Osteoblast (primary cell): ENCODE data around the gene SMARCD2. TPM values are rescaled to one million over a fixed set of nuclear protein-coding genes. Genes with fewer than 3 reads are reported as not detected.
"Not testable (repeated sequence)": the region's sequence is repeated elsewhere in the genome, so short reads cannot be mapped to it uniquely, and the experiment has no call there.

Experiments used
- DNase-seq: peaks from one replicate; pipeline ENCODE4 v3.0.0; 2011; ENCODE audit warnings: low spot score, mixed read lengths; ENCODE audit not compliant: insufficient read length; ENCODE audit errors: missing footprints
- H2AFZ ChIP-seq: 2 replicates; pipeline ENCODE4 v1.6.0; 2011; ENCODE audit warnings: mild to moderate bottlenecking, low read length
- H3K27ac ChIP-seq: 2 replicates; pipeline ENCODE4 v1.5.1; 2011; ENCODE audit warnings: mild to moderate bottlenecking, low read depth, low read length, moderate library complexity
- H3K27me3 ChIP-seq: 2 replicates; pipeline ENCODE4 v1.6.0; 2012; ENCODE audit warnings: mild to moderate bottlenecking, control low read depth, inconsistent platforms, low read length, moderate library complexity; ENCODE audit not compliant: insufficient read depth
- H3K36me3 ChIP-seq: 2 replicates; pipeline ENCODE4 v1.5.1; 2011; ENCODE audit warnings: mild to moderate bottlenecking, low read length, control low read depth, moderate library complexity; ENCODE audit not compliant: insufficient read depth
- H3K4me1 ChIP-seq: 2 replicates; pipeline ENCODE4 v1.5.1; 2011; ENCODE audit warnings: mild to moderate bottlenecking, low read length, control low read depth, moderate library complexity; ENCODE audit not compliant: insufficient read depth
- H3K4me2 ChIP-seq: 2 replicates; pipeline ENCODE4 v1.6.0; 2011; ENCODE audit warnings: mild to moderate bottlenecking, low read length; ENCODE audit not compliant: insufficient read depth
- H3K4me3 ChIP-seq: fragments of 200-600 bp; sonication (generic); 3 replicates; pipeline ENCODE4 v1.5.1; 2012; ENCODE audit warnings: mild to moderate bottlenecking, low read length, inconsistent platforms; ENCODE audit not compliant: insufficient read depth
- H3K79me2 ChIP-seq: 2 replicates; pipeline ENCODE4 v1.6.0; 2012; ENCODE audit warnings: mild to moderate bottlenecking, low read length, control low read depth, inconsistent platforms; ENCODE audit not compliant: insufficient read depth
- H3K9me3 ChIP-seq: 2 replicates; pipeline ENCODE4 v1.5.1; 2011; ENCODE audit warnings: low read depth, low read length, control low read depth
- H4K20me1 ChIP-seq: 2 replicates; pipeline ENCODE4 v1.6.0; 2012; ENCODE audit warnings: mild to moderate bottlenecking, low read length, control low read depth; ENCODE audit not compliant: insufficient read depth
- total RNA-seq: library from RNA; depleted of rRNA; stranded (reverse); fragments of >200 nt; gene quantifications from 2 replicates; pipeline ENCODE4 v1.2.3, GENCODE V29; 2012
- TF ChIP-seq, protein P1 (sequence below): IDR thresholded peaks from 2 replicates; pipeline ENCODE4 v1.5.1; 2011; ENCODE audit warnings: mild to moderate bottlenecking, low read depth, low read length, moderate library complexity; ENCODE audit errors: extremely low read depth

SMARCD2 gene
- total RNA-seq, result 53.9 and 54.8 TPM in 2 replicates

DNA sequence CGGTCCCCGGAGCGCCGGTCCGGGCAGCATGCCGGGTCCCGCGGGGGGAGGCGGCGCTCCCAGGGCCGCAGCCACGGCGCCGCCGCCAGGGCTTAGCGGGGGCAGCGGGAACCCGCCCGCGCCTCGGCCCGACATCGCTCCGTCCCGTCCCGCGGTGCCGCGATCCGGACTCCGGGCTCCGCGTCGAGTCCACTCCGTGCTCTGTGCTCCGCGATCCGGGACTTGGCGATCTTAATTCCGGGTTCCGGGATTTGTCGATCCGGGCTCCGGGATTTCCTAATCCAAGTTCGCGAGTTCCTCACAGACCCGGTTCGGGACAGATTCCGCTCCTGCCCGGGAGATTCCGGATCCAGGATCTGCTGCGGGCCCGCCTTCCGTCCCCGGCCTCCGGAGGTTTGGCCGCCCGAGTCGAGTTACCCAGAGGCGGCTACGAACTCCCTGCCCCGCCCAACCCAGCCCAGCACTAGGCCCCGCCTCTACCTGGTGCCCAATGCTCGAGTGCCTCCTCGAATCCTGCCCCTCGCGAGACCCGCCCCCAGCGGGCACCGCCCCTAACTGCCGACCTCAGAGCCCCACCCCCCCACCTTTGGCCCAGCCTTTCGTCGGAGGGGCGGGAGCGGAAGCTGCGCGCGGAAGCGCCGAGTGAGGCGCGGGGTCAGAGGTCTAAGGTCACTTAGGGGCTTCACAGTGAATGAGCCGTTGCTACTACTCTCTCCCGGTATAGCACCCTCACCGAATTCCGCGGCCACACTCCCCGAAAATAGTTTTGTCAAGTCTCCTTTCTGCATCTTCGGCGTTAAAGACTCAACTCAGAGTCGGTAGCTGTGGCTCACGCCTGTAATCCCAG, at the start of gene SMARCD2:
TSS of gene SMARCD2 (minus strand) at position 146 of the 847 bp plus-strand sequence. CDS start at position 135, 11 bp downstream.
- H3K36me3 ChIP-seq, result no peaks in the 10 kb centered on the region
- no peaks in the 10 kb centered on the region for H3K27me3 ChIP-seq
- peak; percentile 98 for DNase-seq
- peaks cover 39% of the 10 kb centered on the region for H3K4me1 ChIP-seq
- peaks cover 45% of the 10 kb centered on the region for H3K79me2 ChIP-seq
- peak within 1 kb of the TSS; percentile 68 for H3K27ac ChIP-seq
- H3K4me3 ChIP-seq, result peak within 1 kb of the TSS; percentile 95
- H3K4me2 ChIP-seq, result peak within 1 kb of the TSS; percentile 90
- TF ChIP-seq, protein P1, sequence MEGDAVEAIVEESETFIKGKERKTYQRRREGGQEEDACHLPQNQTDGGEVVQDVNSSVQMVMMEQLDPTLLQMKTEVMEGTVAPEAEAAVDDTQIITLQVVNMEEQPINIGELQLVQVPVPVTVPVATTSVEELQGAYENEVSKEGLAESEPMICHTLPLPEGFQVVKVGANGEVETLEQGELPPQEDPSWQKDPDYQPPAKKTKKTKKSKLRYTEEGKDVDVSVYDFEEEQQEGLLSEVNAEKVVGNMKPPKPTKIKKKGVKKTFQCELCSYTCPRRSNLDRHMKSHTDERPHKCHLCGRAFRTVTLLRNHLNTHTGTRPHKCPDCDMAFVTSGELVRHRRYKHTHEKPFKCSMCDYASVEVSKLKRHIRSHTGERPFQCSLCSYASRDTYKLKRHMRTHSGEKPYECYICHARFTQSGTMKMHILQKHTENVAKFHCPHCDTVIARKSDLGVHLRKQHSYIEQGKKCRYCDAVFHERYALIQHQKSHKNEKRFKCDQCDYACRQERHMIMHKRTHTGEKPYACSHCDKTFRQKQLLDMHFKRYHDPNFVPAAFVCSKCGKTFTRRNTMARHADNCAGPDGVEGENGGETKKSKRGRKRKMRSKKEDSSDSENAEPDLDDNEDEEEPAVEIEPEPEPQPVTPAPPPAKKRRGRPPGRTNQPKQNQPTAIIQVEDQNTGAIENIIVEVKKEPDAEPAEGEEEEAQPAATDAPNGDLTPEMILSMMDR, result no peak
- H3K9me3 ChIP-seq, result no peaks in the 10 kb centered on the region
- peak within 1 kb of the TSS; percentile 77 for H2AFZ ChIP-seq
- H4K20me1 ChIP-seq, result peaks cover 24% of the 10 kb centered on the region

DNA sequence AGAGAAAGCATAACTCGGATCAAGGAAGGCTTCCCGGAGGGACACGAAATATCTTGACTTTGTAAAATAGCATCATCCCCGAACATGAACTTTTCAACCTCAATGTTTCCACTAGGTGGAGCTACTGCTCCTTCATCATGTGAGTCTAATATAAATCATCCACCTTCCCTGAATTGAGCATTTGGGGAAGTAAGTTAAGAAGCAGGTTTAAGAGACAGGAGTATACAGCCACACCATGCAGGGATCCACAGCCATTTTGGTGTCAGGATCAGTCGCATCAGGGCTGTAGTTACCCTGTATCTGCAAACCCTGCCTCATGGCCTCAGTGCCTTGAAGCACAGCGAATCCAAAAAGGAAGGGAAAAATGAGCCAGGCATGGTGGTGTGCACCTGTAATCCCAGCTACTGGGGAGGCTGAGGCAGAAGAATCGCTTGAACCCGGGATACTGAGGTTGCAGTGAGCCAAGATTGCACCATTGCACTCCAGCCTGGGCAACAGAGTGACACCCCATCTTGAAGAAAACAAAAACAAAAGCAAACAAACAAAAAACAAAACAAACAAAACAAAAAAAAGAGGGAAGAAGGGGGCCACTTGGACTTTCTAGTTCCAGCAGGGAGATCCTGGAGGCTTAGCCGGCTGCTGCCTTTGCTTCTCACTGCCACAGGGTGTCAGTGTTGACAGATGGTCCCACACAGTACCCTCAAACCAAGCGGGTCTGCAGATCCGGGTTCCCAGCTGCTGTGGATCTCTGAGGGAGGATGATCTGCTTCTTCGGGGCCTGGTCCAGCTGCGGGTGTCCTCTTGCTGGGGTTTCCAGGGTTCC, 46.8 kb upstream of the SMARCD2 start:
- not testable (repeated sequence) for DNase-seq, H2AFZ ChIP-seq, H3K9me3 ChIP-seq, H3K79me2 ChIP-seq, H3K4me1 ChIP-seq, H3K4me3 ChIP-seq, H3K4me2 ChIP-seq, H3K36me3 ChIP-seq, H4K20me1 ChIP-seq, H3K27me3 ChIP-seq, H3K27ac ChIP-seq
- TF ChIP-seq, protein P1, result peak; percentile 34

DNA sequence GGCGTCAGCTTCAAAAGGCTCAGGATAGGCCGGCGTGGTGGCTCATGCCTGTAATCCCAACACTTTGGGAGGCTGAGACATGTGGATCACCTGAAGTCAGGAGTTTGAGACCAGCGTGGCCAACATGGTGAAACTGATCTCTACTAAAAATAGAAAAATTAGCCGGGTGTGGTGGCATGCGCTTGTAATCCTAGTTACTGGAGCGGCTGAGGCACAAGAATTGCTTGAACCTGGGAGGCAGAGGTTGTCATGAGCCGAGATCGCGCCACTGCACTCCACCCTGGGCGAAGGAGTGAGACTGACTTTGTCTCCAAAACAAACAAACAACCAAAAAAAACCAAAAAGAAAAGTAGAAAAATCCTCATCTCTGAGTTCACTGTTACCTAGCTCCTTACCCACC, 42.6 kb upstream of the SMARCD2 start:
- not testable (repeated sequence) for H3K27ac ChIP-seq, H3K27me3 ChIP-seq, DNase-seq, H3K4me1 ChIP-seq, H4K20me1 ChIP-seq, H3K79me2 ChIP-seq, H2AFZ ChIP-seq, H3K9me3 ChIP-seq, H3K4me3 ChIP-seq, H3K4me2 ChIP-seq, H3K36me3 ChIP-seq

DNA sequence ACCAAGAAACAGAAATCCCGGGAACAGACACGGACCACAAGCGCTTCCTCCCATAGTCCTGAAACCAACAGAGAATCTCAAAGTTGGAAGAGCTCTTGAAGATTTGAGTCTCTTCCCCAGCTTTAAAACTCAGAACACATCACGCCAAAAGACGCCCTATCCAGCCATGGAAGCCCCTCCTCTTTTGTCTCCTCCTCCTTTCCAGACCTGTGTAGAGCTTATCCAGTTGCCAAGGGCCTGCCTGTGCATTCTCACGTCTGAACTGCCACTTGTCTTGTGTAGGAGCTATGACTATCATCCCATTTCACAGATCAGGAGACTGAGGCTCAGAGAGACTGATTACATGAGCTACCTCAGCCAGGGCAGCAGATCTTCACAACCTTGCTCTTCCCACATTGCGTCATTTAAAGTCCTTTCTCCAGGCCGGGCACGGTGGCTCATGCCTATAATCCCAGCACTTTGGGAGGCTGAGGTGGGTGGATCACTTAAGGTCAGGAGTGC, 40.2 kb upstream of the SMARCD2 start:
- not testable (repeated sequence) for H3K4me3 ChIP-seq, H3K4me2 ChIP-seq, H3K79me2 ChIP-seq, H4K20me1 ChIP-seq, DNase-seq, H3K27me3 ChIP-seq, H3K27ac ChIP-seq, H3K9me3 ChIP-seq, H3K4me1 ChIP-seq, H2AFZ ChIP-seq, H3K36me3 ChIP-seq
